Activated CD8-positive, alpha-beta memory T cell treated with anti-CD3 and anti-CD28 coated beads, Interleukin-2, amount 50 U/mL, for 48 hours (primary cell): Measurements from ENCODE around the gene ZNF350.
"Not testable (repeated sequence)": the region's sequence is repeated elsewhere in the genome, so short reads cannot be mapped to it uniquely, and the experiment has no call there.

Source experiments
- DNase-seq: peaks from one replicate; pipeline ENCODE4 v3.0.0-alpha.2; 2020

The ZNF350 gene

GRCh38 chr19:51970718-51971117 is 15.9 kb downstream of the ZNF350 start:
- no peak for DNase-seq

- no peak for DNase-seq
These were observed 21.1 kb downstream of the ZNF350 start for GRCh38 chr19:51965583-51965982.

GRCh38 chr19:51960621-51961233 is 25.9 kb downstream of the ZNF350 start:
- DNase-seq = not testable (repeated sequence)

DNA sequence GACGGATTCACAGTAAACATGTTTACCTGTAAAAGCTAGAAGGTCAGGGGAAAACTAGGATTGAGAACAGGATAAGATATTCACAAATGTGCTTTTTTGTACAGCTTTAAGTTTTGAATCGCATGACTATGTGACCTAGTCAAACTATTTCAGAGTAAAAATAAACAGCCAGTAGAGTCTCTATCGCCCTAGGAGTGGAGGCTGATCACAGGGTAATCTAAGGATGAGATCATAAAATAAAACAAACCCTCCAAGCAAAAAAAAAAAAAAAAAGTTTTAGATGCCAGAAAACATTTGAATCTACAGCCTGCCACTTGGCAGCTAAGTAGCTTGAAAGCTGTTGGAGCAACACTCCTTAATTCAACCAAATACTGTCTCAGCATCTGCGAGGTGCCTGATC is 26.8 kb downstream of the ZNF350 start:
- DNase-seq = no peak

- DNase-seq = not testable (repeated sequence)
These were observed 28.8 kb downstream of the ZNF350 start for GRCh38 chr19:51957846-51958245.

GRCh38 chr19:51948975-51949374 is 37.7 kb downstream of the ZNF350 start:
- DNase-seq = no peak

DNA sequence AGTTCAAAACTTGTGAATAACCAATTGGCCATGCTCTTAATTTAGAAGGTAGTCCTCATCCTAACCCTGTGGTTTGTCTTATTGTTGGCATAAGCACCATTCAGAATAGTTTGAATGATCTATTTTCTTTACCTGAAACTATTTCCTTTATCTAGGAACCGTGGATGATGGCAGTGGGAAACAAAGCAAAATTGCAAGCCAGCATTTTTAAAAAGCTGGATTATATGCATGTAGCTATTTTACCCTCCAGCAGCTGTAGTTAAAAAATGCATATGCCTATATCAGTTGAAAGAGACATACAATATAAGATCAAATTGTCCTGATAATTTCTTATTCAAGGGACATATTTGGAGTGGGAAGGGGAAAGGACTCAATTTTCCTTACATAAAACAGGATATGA is 40.0 kb downstream of the ZNF350 start:
- DNase-seq = no peak

DNA sequence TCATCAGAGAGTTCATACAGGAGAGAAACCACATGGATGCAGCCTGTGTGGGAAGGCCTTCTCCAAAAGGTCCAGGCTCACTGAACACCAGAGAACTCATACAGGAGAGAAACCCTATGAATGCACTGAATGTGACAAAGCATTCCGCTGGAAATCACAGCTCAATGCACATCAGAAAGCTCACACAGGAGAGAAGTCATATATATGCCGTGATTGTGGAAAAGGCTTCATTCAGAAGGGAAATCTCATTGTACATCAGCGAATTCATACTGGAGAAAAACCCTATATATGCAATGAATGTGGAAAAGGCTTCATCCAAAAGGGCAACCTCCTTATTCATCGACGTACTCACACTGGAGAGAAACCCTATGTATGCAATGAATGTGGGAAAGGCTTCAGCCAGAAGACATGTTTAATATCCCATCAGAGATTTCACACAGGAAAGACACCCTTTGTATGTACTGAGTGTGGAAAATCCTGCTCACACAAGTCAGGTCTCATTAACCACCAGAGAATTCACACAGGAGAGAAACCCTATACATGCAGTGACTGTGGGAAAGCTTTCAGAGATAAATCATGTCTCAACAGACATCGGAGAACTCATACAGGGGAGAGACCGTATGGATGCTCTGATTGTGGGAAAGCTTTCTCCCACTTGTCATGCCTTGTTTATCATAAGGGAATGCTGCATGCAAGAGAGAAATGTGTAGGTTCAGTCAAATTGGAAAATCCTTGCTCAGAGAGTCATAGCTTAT is 41.7 kb downstream of the ZNF350 start:
- no peak for DNase-seq

- DNase-seq = no peak
These were observed 47.7 kb downstream of the ZNF350 start for GRCh38 chr19:51938936-51939335.

- DNase-seq = no peak
These were observed 54.7 kb downstream of the ZNF350 start for GRCh38 chr19:51931921-51932320.

DNA sequence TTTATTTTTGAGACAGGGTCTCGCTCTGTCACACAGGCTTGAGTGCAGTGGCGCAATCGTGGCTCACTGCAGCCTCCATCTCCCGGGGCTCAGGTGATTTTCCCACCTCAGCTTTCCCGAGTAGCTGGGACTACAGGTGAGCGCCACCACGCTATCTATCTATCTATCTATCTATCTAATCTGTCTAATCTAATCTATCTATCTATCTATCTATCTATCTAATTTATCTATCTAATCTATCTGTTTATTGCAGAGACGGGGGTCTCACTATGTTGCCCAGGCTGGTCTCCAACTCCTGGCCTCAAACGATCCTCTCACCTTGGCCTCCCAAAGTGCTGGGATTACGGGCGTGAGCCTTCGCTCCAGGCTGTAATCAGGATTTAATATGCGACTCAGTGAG is 58.8 kb downstream of the ZNF350 start:
- DNase-seq = no peak

GRCh38 chr19:51926784-51927741 is 59.6 kb downstream of the ZNF350 start, which contains the start of gene ZNF613:
Gene ZNF613, plus strand, starts transcription at chr19:51927472. Its CDS starts 8,749 bp downstream, at chr19:51936221.
- peak; percentile 85 for DNase-seq

DNA sequence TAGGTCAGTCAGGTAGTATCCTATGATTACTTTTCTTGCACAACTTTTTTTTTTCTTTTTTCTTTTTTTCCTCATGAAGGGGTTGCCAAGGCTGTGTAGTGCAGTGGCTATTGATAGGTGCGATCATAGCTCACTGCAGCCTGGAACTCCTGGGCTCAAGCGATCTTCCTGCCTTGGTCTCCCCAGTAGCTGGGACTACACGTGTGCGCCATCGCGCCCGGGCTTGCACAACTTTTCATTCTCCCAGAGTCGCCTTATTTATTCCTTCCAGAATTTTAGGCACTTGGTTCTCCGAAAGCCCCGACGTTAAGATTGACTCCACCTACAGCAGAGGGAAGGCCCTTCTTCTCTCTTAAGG is 60.2 kb downstream of the ZNF350 start:
- DNase-seq = no peak

- no peak for DNase-seq
These were observed 64.7 kb downstream of the ZNF350 start for GRCh38 chr19:51921949-51922348.

DNA sequence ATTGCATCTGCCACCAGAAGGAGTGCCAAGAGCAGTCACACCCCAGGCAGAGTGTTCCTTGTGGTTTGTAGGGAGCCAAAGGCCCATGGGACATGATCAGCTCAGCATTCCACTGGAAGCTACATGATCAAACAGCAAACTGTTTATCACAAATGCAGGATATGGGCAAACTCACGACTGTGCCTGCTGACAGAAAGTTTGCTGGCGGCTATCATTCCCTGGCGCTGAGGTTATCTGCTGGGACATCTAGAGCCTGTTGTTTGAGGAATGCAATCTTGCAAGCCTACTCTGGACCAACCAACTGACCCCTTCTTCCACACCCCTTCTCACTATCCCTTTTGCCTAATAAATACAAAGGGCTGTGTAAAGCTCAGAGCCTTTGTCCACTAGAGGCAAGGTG is 67.0 kb downstream of the ZNF350 start:
- DNase-seq = no peak

- no peak for DNase-seq
These were observed 70.5 kb downstream of the ZNF350 start for GRCh38 chr19:51916167-51916566.

- no peak for DNase-seq
These were observed 71.2 kb downstream of the ZNF350 start for GRCh38 chr19:51915324-51915867.
